A673 (cell line): ENCODE results near the gene BBS9. TPM values are rescaled to one million over a fixed set of nuclear protein-coding genes. Genes with fewer than 3 reads are reported as not detected.

Source experiments
- BruUV-seq: library from RNA; stranded (reverse); fragments of 400-500 nt; replicated peaks from 2 replicates; lab custom pipeline; 2021; lab: Mats Ljungman, UMichigan
- CTCF ChIA-PET: fragments of 300-600 bp; sonication (Branson Sonifier 250); formaldehyde crosslinking; loops from one replicate; lab custom pipeline; 2022; ENCODE audit warnings: antibody characterized with exemption; lab: Charles Lee
- POLR2A ChIA-PET: fragments of 300-600 bp; sonication (Branson Sonifier 250); formaldehyde crosslinking; loops from one replicate; lab custom pipeline; 2022; ENCODE audit warnings: antibody characterized with exemption; ENCODE audit not compliant: low non-redundant PET; lab: Charles Lee
- DNase-seq: peaks from one replicate; pipeline ENCODE4 v3.0.0-alpha.2; 2015; ENCODE audit warnings: low spot score
- H3K27ac ChIP-seq: fragments of 200-600 bp; sonication (generic); 2 replicates; pipeline ENCODE4 v1.5.1; 2016; ENCODE audit warnings: mixed run types, low read depth, mild to moderate bottlenecking, mixed read lengths, antibody characterized with exemption, low read length; ENCODE audit not compliant: poor library complexity, severe bottlenecking
- H3K27me3 ChIP-seq: fragments of 200-600 bp; sonication (generic); replicated peaks from 2 replicates; pipeline ENCODE4 v1.6.1; 2017; ENCODE audit warnings: mixed run types, low read depth, mild to moderate bottlenecking, mixed read lengths, antibody characterized with exemption, low read length; ENCODE audit not compliant: insufficient read depth, poor library complexity
- H3K36me3 ChIP-seq: fragments of 200-600 bp; sonication (generic); 2 replicates; pipeline ENCODE4 v1.6.1; 2016; ENCODE audit warnings: mixed run types, mild to moderate bottlenecking, mixed read lengths, antibody characterized with exemption, low read length; ENCODE audit not compliant: insufficient read depth, poor library complexity, severe bottlenecking
- H3K4me1 ChIP-seq: fragments of 200-600 bp; sonication (generic); 2 replicates; pipeline ENCODE4 v1.6.1; 2017; ENCODE audit warnings: mixed run types, mild to moderate bottlenecking, mixed read lengths, antibody characterized with exemption, low read length; ENCODE audit not compliant: insufficient read depth, poor library complexity, severe bottlenecking
- H3K4me3 ChIP-seq: fragments of 200-600 bp; sonication (generic); 2 replicates; pipeline ENCODE4 v1.5.1; 2016; ENCODE audit warnings: low read depth, mixed run types, mild to moderate bottlenecking, mixed read lengths, low read length; ENCODE audit not compliant: poor library complexity, severe bottlenecking
- H3K9me3 ChIP-seq: fragments of 200-600 bp; sonication (generic); 2 replicates; pipeline ENCODE4 v1.6.1; 2016; ENCODE audit warnings: mixed run types, low read depth, mild to moderate bottlenecking, mixed read lengths, antibody characterized with exemption, low read length; ENCODE audit not compliant: poor library complexity, severe bottlenecking
- EZH2 ChIP-seq: fragments of 200-600 bp; sonication (generic); IDR thresholded peaks from 2 replicates; pipeline ENCODE4 v1.6.1; 2017; ENCODE audit warnings: borderline replicate concordance, low read depth, mild to moderate bottlenecking, mixed read lengths, antibody characterized with exemption, low read length; ENCODE audit not compliant: poor library complexity, severe bottlenecking
- intact Hi-C: fragments of 100-400 bp; cut with micrococcal nuclease; formaldehyde crosslinking; loops from one replicate; pipeline ENCODE4 v1.10.0; 2022; ENCODE audit not compliant: unreplicated experiment
- total RNA-seq: library from RNA; stranded (reverse); gene quantifications from 2 replicates; pipeline ENCODE4 v1.2.3, GENCODE V29; 2021
- TF ChIP-seq, protein P1 (sequence below): fragments of 300-800, 200-600 bp; sonication (generic); conservative IDR thresholded peaks from 2 replicates; pipeline ENCODE4 v1.5.1; 2017; ENCODE audit warnings: low read depth, mild to moderate bottlenecking, antibody characterized with exemption, low read length, moderate library complexity, mixed read lengths

Gene BBS9
- total RNA-seq, 1 experiment from 2014 or later: 9.4 TPM

DNA sequence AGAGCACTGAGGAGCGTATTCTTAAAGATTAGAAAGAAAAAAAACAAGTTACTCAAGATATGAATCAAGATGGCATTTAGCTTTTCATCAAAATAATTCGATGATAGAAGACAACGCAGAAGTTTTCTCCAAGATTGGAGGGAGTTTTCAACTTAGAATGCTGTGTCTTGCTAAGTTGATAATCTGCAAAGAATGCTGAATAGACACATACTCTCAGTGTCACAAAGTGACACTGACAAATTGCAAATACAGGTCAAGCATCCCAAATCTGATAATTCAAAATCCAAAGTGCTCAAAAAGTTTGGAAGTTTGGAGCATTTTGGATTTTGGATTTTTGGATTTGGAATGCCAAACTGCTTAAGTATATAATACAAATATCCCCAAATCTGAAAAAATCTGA is 243.8 kb downstream of the BBS9 start:
- Histone ChIP-seq H3K27ac (no peak overlapping the region), H3K4me1 (no peaks in the 10 kb centered on the region), H3K4me3 (no peak overlapping the region), H3K27me3 (no peaks in the 10 kb centered on the region), H3K36me3 (no peaks in the 10 kb centered on the region), H3K9me3 (no peaks in the 10 kb centered on the region)
- POLR2A ChIA-PET: no interaction called here
- CTCF ChIA-PET: no interaction called here
- no TSS peak for BruUV-seq
- intact Hi-C loops: no loop called here
- no peak for DNase-seq
- TF ChIP-seq, protein P1, sequence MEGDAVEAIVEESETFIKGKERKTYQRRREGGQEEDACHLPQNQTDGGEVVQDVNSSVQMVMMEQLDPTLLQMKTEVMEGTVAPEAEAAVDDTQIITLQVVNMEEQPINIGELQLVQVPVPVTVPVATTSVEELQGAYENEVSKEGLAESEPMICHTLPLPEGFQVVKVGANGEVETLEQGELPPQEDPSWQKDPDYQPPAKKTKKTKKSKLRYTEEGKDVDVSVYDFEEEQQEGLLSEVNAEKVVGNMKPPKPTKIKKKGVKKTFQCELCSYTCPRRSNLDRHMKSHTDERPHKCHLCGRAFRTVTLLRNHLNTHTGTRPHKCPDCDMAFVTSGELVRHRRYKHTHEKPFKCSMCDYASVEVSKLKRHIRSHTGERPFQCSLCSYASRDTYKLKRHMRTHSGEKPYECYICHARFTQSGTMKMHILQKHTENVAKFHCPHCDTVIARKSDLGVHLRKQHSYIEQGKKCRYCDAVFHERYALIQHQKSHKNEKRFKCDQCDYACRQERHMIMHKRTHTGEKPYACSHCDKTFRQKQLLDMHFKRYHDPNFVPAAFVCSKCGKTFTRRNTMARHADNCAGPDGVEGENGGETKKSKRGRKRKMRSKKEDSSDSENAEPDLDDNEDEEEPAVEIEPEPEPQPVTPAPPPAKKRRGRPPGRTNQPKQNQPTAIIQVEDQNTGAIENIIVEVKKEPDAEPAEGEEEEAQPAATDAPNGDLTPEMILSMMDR: no peak
- no peak for TF ChIP-seq EZH2

DNA sequence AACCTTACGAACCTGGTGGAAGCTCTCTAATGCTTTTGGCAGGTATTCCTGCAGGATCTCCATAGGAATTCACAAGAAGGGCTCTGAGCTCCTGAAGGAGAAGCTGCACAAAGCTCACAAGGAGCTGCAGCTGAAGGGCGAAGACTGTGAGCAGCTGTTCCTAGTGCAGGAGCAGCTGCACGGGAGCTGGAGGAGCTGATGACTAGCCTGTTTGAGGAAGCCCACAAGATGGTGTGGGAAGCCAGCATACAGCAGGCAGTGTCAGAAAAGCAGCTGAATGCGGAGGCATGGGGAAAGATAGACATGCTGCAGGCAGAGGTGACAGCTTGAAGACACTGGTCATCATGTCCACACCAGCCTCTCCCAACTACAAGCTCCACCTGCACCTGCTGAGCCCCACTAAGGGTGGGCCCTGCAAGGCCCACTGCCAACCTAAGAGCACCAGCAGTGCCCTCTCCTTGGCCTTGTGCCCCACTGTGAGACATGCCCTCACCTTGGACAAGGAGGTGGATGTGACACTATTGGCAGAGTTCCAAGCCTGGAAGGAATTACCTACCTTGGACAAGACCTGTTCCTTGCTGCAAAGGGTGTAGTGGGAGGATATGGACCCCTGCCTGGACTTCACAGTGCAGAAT is 250.6 kb downstream of the BBS9 start:
- no peaks in the 10 kb centered on the region for H3K27me3 ChIP-seq
- no peaks in the 10 kb centered on the region for H3K36me3 ChIP-seq
- no peaks in the 10 kb centered on the region for H3K4me1 ChIP-seq
- no peaks in the 10 kb centered on the region for H3K9me3 ChIP-seq
- ChIA-PET POLR2A (no interaction called here), CTCF (no interaction called here)
- TF ChIP-seq, protein P1: no peak
- TF ChIP-seq EZH2: no peak
- no peak for DNase-seq
- H3K27ac ChIP-seq: no peak overlapping the region
- intact Hi-C loops: no loop called here
- BruUV-seq: no TSS peak
- no peak overlapping the region for H3K4me3 ChIP-seq

DNA sequence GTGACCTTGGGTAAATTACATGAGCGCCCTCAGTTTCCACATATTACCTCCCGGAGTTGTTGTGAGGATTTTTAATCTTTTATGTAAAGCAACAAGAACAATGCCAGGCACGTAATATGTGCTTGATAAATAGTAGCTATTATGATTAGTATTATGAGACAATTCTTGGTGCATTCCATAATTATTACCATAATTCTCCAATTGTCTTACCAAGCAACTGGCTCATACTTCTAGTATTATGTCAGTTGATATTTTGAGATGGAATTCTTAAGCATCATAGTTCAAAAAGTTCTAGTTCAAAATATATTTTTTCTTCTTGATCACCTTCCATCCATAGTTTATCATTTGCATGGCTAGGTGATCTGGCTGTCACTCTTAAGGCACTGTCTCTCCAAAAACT is 259.0 kb downstream of the BBS9 start:
- H3K27me3 ChIP-seq: no peaks in the 10 kb centered on the region
- no peak for DNase-seq
- TF ChIP-seq, protein P1: no peak
- no peak for TF ChIP-seq EZH2
- H3K4me1 ChIP-seq: no peaks in the 10 kb centered on the region
- ChIA-PET POLR2A (no interaction called here), CTCF (no interaction called here)
- no peak overlapping the region for H3K4me3 ChIP-seq
- H3K27ac ChIP-seq: no peak overlapping the region
- no peaks in the 10 kb centered on the region for H3K36me3 ChIP-seq
- intact Hi-C loops: no loop called here
- no peaks in the 10 kb centered on the region for H3K9me3 ChIP-seq
- no TSS peak for BruUV-seq
